GM15510 (cell line): ENCODE results near the gene MYH10.

ENCODE experiments used
- POLR2A ChIP-seq: IDR thresholded peaks from 3 replicates; pipeline ENCODE4 v1.6.1; 2011; ENCODE audit warnings: borderline replicate concordance; ENCODE audit not compliant: insufficient read length; ENCODE audit errors: extremely low read depth

The MYH10 gene

GRCh38 chr17:8439681-8440080, 190.8 kb downstream of the MYH10 start:
- no peak for TF ChIP-seq POLR2A

DNA sequence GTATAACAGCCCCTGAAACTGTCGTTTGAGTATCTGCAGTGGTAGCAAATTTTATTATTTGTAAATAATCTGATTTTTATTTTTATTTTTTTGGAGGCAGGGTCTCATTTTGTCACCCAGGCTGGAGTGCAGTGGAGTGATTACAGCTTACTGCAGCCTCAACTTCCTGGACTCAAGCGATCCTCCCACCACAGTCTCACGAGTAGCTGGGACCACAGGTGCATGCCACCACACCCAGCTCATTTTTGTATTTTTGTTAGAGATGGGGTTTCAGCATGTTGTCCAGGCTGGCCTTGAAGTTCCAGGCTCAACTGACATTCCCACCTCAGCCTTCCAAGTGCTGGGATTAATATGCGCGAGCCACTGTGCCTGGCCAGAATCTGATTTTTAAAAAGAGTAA, 192.1 kb downstream of the MYH10 start:
- no peak for TF ChIP-seq POLR2A

GRCh38 chr17:8436844-8437171, 193.7 kb downstream of the MYH10 start:
- TF ChIP-seq POLR2A, result no peak

- TF ChIP-seq POLR2A, result no peak
Observed at GRCh38 chr17:8436169-8436843, 194.2 kb downstream of the MYH10 start.

- peak; percentile 97 for TF ChIP-seq POLR2A
Observed at GRCh38 chr17:8435245-8436168, 195.0 kb downstream of the MYH10 start, which contains the start of gene NDEL1. NDEL1 (plus strand) TSS chr17:8435884; CDS start chr17:8444272, 8,388 bp downstream.

- no peak for TF ChIP-seq POLR2A
Observed at GRCh38 chr17:8430966-8431365, 199.6 kb downstream of the MYH10 start.

- TF ChIP-seq POLR2A, result no peak
Observed at GRCh38 chr17:8426802-8427201, 203.7 kb downstream of the MYH10 start.

- TF ChIP-seq POLR2A, result no peak
Observed at GRCh38 chr17:8426094-8426720, 204.3 kb downstream of the MYH10 start.
